Testis (tissue), 3 donors: ENCODE measurements around the gene COL2A1. TPM values are rescaled to one million over a fixed set of nuclear protein-coding genes. Genes with fewer than 3 reads are reported as not detected.

Experiments
- DNase-seq: peaks from one replicate; pipeline ENCODE4 v3.0.0-alpha.2; 2019
- H3K27ac ChIP-seq, 2 donors: fragments of 200-600 bp; sonication (generic); one replicate each; pipeline ENCODE4 v1.5.1; 2019
- H3K27me3 ChIP-seq: fragments of 200-600 bp; sonication (generic); one replicate; pipeline ENCODE4 v1.5.1; 2019
- H3K36me3 ChIP-seq: fragments of 200-600 bp; sonication (generic); one replicate; pipeline ENCODE4 v1.5.1; 2017; ENCODE audit warnings: low read depth; ENCODE audit errors: missing control alignments
- H3K4me1 ChIP-seq: fragments of 200-600 bp; sonication (generic); one replicate; pipeline ENCODE4 v1.5.1; 2019
- H3K4me3 ChIP-seq, 2 donors: fragments of 200-600 bp; sonication (generic); one replicate each; pipeline ENCODE4 v1.5.1; 2017 to 2019
- H3K9me3 ChIP-seq: fragments of 200-600 bp; sonication (generic); one replicate; pipeline ENCODE4 v1.5.1; 2017
- POLR2A ChIP-seq: fragments of 450-650 bp; IDR thresholded peaks from one replicate; pipeline ENCODE4 v1.6.1; 2017; ENCODE audit warnings: antibody characterized with exemption, mild to moderate bottlenecking, moderate library complexity
- WGBS, 2 donors: methylation state at CpG; one replicate each; pipeline ENCODE4 v1.1.5; 2018; 5-methylcytosine and 5-hydroxymethylcytosine counted together
- intact Hi-C: fragments of 100-400 bp; cut with DNase I; formaldehyde crosslinking; loops from one replicate; pipeline ENCODE4 v1.15.1; 2023; ENCODE audit warnings: low total_unique reads
- polyA plus RNA-seq: library from polyadenylated mRNA; stranded (reverse); fragments of 350-450 nt; fragmentation: Illumina TruSeq; extraction: RNeasy Lipid Tissue Mini Kit (QIAGEN cat#74804); gene quantifications from one replicate; pipeline ENCODE4 v1.2.3, GENCODE V29; 2014; ENCODE audit warnings: low read depth, low replicate concordance; ENCODE audit not compliant: insufficient read depth
- total RNA-seq, 2 donors: library from RNA; depleted of rRNA; stranded (reverse); fragments of >200 nt; gene quantifications; one replicate each; pipeline ENCODE4 v1.2.3, GENCODE V29; 2016
- TF ChIP-seq, protein P1 (sequence below), 3 experiments: fragments of 450-650 bp in 2 of 3; fragments of 200-600 bp in 1 of 3; sonication (generic) in 1 of 3; IDR thresholded peaks; one replicate each; pipeline ENCODE4 v1.5.1; 2016 to 2019; ENCODE audit warnings: antibody characterized with exemption in 3 of 3, mild to moderate bottlenecking in 2 of 3, moderate library complexity in 1 of 3

The COL2A1 gene
- total and polyA plus RNA-seq, 3 donors from 2014 or later: 1.8 to 8.0 (median 2.8) TPM

DNA sequence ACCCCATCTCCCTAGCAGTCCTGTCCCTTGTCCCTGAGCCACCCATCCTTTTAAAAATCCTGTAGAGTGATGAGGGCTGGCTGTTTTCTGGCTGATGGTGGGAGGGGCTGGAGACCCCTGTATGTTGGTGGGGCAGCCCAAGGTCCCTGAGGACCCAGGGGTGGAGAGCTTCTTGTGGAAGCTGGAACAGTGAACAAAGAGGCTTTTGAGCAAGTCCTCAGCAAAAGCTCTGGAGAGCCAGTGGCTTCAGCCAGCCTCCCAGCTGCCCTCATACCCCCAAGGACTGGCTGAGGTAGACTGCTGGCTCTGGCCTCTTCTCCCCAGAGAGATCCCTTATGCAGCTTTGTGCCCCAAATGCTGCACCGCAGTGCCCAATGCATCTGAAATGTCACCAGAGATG, 29.2 kb upstream of the COL2A1 start:
- no peak for DNase-seq
- Histone ChIP-seq H3K36me3 (no peaks in the 10 kb centered on the region), H3K27ac (no peak overlapping the region), H3K27me3 (no peaks in the 10 kb centered on the region), H3K4me1 (peaks cover 7% of the 10 kb centered on the region), H3K4me3 (no peak overlapping the region), H3K9me3 (no peaks in the 10 kb centered on the region)
- TF ChIP-seq, protein P1, sequence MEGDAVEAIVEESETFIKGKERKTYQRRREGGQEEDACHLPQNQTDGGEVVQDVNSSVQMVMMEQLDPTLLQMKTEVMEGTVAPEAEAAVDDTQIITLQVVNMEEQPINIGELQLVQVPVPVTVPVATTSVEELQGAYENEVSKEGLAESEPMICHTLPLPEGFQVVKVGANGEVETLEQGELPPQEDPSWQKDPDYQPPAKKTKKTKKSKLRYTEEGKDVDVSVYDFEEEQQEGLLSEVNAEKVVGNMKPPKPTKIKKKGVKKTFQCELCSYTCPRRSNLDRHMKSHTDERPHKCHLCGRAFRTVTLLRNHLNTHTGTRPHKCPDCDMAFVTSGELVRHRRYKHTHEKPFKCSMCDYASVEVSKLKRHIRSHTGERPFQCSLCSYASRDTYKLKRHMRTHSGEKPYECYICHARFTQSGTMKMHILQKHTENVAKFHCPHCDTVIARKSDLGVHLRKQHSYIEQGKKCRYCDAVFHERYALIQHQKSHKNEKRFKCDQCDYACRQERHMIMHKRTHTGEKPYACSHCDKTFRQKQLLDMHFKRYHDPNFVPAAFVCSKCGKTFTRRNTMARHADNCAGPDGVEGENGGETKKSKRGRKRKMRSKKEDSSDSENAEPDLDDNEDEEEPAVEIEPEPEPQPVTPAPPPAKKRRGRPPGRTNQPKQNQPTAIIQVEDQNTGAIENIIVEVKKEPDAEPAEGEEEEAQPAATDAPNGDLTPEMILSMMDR (IDR thresholded peaks at IDR 0.05): no peak
- no peak for TF ChIP-seq POLR2A
- intact Hi-C loops: no loop called here
- 95 to 100% methylated on average over 1 of the region's 1 CpG for WGBS, 2 donors

DNA sequence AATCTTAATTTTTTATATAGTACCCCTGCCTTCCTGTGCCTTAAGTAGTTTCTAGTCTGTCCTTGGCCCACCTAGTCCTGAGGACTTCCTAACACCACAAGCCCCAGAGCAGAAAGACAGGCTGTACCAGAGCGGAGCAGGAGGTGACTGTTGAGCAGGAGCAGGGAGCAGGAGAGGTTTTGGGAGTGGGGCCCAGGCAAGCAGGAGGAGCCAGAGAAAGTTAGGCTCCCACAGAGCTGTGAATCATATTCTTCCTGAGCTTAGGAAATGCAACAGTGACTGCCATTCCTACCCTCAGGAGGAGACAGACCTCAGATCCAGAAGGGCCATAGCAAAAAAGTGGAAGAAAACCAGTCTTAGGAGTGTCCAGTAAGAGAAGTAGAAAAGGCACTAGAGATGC, 28.3 kb upstream of the COL2A1 start:
- Histone ChIP-seq H3K36me3 (no peaks in the 10 kb centered on the region), H3K27me3 (no peaks in the 10 kb centered on the region), H3K9me3 (no peaks in the 10 kb centered on the region), H3K27ac (no peak overlapping the region), H3K4me3 (no peak overlapping the region), H3K4me1 (peaks cover 5% of the 10 kb centered on the region)
- no peak for TF ChIP-seq POLR2A
- TF ChIP-seq, protein P1 (IDR thresholded peaks at IDR 0.05): no peak
- no peak for DNase-seq
- intact Hi-C loops: no loop called here
- 80 to 88% methylated on average over 1 of the region's 1 CpG for WGBS, 2 donors

- Histone ChIP-seq H3K9me3 (no peaks in the 10 kb centered on the region), H3K4me1 (peaks cover 7% of the 10 kb centered on the region), H3K36me3 (no peaks in the 10 kb centered on the region), H3K27me3 (no peaks in the 10 kb centered on the region), H3K27ac (no peak overlapping the region), H3K4me3 (no peak overlapping the region)
- no peak for DNase-seq
- TF ChIP-seq POLR2A: no peak
- TF ChIP-seq, protein P1 (IDR thresholded peaks at IDR 0.05): no peak
- 89 to 95% methylated on average over 11 to 12 of the region's 12 CpGs for WGBS, 2 donors
- intact Hi-C loops: no loop called here
Observed at GRCh38 chr12:48031135-48031960, 27.1 kb upstream of the COL2A1 start.

- Histone ChIP-seq H3K27ac (no peak overlapping the region), H3K4me3 (no peak overlapping the region), H3K27me3 (no peaks in the 10 kb centered on the region), H3K36me3 (no peaks in the 10 kb centered on the region), H3K9me3 (no peaks in the 10 kb centered on the region), H3K4me1 (peaks cover 9% of the 10 kb centered on the region)
- intact Hi-C loops: no loop called here
- WGBS, 2 donors: 78 to 86% methylated on average over 3 to 4 of the region's 4 CpGs
- TF ChIP-seq, protein P1 (IDR thresholded peaks at IDR 0.05): no peak
- TF ChIP-seq POLR2A: no peak
- no peak for DNase-seq
Observed at GRCh38 chr12:48030173-48030650, 25.9 kb upstream of the COL2A1 start.
